ENCODE results near the gene CTIF.

Gene CTIF

DNA sequence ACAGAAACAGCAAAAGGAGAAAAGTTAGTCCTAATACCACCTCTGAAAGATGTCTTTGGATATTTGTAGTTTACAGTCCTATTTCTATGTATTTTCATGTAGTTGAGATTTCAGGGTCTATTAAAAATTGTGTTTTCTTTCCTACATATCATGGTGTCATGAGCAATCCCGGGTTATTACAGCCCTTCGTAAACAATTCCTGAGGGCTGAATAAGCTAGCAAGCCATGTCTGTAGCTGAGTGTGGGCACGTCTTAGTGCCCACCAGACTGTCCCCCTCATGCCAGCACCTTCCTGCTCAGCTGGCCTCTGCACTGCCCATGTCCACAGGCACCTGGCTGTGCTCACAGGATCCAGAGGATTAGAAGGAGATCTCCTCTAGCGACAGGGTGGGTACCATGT, 60.6 kb downstream of the CTIF start:
- in situ Hi-C loops (cut with MboI; ENCODE audit: low sequenced_read_pairs), result no loop called here

DNA sequence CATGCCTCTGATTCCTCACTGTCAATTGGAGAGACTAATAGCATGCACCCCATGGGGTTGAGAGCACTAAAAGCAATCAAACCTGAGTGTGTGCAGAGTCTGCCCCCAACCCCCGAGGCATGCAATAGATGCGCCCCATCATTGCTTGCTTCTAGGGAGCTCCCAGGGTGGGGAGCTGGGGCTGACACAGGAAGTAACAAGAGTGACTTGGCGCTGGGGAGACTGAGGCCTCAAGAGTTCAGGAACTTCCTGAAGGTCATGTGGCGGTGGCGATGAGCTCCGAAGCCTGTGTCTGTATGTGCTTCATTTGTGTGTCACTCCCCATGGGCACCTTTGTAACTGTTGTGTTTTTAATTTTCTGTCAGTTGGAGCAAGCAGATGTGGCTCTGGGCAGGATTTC, 61.2 kb downstream of the CTIF start:
- in situ Hi-C loops (cut with MboI; ENCODE audit: low sequenced_read_pairs), result no loop called here

- in situ Hi-C loops (cut with MboI; ENCODE audit: low sequenced_read_pairs), result no loop called here
Measured at GRCh38 chr18:48600456-48601090, 61.7 kb downstream of the CTIF start.

GRCh38 chr18:48601343-48601742, 62.5 kb downstream of the CTIF start:
- in situ Hi-C loops (cut with MboI; ENCODE audit: low sequenced_read_pairs), result no loop called here

DNA sequence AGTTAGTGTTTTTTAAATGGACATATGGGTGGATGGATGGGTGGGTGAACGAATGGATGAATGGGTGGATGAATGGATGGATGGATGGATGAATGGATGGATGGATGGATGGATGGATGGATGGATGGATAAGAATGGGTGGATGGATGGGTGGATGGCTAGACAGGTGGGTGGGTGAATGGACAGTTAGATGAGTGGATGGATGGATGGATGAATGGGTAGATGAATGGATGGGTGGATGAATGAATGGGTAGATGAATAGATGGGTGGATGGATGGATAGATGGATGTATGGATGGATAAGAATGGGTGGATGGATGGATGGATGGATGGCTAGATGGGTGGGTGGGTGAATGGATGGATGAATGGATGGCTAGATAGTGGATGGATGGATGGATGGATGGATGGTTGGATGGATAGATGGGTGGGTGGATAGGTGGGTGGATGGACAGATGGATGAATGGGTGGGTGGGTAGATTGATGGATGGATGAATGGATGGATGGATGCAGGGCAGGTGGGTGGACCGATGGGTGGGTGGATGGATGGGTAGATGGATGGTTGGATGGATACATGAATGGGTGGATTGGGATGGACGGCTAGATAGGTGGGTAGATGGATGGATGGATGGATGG, 64.0 kb downstream of the CTIF start:
- in situ Hi-C loops (cut with MboI; ENCODE audit: low sequenced_read_pairs), result no loop called here

DNA sequence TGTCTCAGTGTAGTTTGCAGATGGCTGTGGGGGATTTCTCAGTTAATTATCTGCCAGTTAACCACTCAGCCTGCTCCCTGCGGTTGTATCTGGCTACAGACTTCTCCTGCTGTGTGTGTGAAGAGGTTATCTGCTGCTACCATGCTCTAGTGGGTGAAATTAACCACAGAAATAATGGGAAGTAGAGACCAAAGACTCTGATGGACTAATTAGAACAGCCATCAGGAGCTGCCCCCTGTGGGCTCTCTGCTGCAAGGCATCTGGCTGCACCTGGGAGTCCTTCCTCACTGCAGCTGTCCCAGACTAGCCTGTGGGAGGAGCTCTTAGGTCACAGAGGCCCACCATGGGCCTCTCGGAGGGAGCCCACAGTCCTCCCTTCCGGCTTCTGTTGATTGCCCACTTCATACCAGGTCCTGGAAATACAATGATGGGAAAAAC, 66.6 kb downstream of the CTIF start:
- in situ Hi-C loops (cut with MboI; ENCODE audit: low sequenced_read_pairs), result no loop called here

DNA sequence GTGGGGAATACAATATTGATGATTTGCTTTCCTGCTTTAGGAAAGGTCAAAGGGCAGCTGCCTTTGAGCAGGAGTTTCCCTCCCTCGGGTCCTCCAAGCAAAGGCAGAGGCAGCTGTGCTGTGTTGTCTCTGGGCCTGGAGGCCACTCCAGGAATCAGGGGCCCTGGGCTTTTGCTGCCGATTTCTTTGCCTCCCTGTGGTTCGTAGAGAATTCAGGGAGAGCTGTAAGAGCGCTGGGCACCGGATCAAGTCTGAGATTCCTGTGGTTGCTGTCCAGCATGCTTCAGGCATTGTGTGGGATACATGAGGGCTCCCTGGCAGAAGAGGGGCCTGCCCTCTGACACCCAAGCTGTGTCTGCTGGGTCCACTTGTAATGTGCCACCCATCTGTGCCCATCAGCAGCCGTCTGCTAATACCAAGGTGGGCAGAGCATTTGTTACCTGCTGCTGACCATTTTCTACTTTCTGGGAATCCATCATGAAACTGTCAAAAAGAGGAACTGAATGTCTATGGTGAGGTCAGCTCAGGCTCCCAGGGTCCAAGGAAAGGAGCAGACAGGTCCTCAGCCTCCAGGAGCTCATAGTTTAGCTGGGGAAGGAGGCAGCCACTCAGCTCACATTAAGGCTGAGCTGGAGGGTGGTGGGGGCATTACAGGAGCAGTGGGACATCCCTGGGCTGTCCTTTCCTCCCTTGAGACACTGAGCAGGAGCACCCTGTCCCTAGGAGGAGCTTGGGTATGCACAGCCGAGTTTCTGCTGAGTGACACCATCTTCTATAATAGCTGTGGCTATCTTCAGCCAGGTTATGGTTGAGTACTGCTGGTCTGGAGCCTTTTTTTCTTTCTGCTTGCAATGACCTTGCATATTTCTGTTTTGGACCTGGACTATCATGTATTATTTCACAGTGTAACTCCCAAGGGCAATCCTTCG, 68.5 kb downstream of the CTIF start:
- in situ Hi-C loops (cut with MboI; ENCODE audit: low sequenced_read_pairs), result no loop called here

DNA sequence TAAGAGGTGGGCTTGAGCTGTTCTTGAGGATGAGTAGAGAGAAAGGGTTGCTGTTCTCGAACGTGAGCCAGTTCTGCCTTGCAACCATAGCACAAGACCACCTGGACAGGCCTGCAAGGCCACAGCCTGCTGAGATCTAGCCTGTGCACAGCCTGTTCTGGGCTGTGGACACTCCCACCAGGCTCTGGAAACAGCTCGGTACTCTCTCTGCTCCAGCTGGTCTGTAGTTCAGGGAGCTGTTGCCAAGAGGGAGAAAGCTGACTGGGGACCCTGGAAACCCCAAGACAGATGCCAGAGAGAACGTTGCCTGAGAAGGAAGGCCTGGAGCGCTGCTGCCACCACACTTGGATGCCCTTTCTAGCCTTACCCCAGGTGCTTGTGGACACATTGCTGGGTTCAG, 69.8 kb downstream of the CTIF start:
- in situ Hi-C loops (cut with MboI; ENCODE audit: low sequenced_read_pairs), result no loop called here

DNA sequence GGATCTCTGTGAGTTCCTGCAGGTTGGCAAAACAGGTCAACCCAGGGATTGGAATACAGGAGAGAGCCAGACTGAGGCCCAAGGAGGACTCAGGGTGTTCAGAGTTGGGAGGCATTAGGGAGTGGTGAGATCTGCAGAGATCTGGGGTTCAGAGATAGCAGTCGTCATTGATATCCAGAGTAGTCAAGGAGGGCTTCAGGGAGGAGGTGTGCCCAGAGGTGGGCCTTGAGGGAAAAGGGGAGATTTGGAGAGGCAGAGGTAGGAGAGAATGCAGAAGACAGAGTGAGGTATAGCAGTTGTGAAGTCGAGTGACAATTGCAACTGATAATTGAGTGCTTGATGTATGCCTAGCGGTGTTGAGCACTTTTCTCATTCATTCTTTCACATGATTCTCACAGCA, 70.3 kb downstream of the CTIF start:
- in situ Hi-C loops (cut with MboI; ENCODE audit: low sequenced_read_pairs), result no loop called here

GRCh38 chr18:48609820-48610815, 71.3 kb downstream of the CTIF start:
- in situ Hi-C loops (cut with MboI; ENCODE audit: low sequenced_read_pairs), result no loop called here

GRCh38 chr18:48611203-48611602, 72.4 kb downstream of the CTIF start:
- in situ Hi-C loops (cut with MboI; ENCODE audit: low sequenced_read_pairs), result no loop called here

DNA sequence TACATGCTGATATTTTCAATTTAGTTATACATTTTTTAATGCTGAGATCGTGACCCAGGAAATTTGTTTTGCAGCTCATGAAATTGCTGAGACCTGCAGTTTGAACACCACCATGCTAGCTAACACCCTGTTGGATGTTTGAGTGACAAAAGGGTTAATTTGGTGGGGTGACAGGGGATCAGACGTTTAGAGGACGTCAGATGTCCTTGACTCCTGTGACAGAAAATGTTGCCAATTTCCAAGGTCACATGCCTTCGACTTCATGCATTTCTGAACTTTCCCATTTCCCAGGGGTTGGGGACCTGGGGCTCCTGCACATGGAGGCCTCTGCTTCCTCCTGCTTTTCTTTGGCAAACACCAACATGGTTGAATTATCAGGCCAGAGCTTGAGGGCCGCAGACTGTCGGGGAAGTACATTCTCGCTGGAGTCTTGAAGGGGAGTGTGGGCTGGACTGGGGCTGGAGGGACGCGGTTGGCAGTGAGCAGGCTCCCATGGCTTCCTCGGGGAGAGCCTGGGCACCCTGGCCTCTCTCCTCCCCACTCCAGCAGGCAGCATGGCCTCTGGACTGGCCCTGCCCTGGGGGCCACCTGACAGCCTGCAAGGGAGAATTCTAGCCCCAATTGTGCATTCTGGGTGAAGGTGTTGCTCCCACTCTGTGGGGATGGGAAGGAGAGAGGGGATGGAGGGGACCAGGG, 73.1 kb downstream of the CTIF start:
- in situ Hi-C loops (cut with MboI; ENCODE audit: low sequenced_read_pairs), result no loop called here

DNA sequence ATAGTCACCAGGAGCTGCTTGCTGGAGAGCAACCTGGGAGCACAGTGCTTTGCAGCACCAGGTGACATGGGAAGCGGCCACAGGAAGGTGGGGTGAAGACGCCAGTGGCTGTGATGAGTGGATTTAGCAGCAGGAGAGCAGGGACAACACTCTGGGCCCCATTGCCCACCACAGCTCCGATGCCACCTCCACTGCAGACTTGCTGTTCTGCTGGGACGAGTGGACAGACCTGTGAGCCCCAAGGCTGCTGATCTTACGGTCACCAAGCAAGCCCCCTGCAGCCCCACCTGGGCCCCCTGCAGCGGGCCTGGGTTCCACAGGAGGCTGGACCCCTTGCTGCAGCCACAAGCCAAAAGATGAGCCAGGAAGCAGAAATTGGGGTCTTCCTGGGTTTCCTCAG, 73.7 kb downstream of the CTIF start:
- in situ Hi-C loops (cut with MboI; ENCODE audit: low sequenced_read_pairs), result no loop called here

- in situ Hi-C loops (cut with MboI; ENCODE audit: low sequenced_read_pairs), result no loop called here
Measured at GRCh38 chr18:48612917-48613316, 74.1 kb downstream of the CTIF start.

DNA sequence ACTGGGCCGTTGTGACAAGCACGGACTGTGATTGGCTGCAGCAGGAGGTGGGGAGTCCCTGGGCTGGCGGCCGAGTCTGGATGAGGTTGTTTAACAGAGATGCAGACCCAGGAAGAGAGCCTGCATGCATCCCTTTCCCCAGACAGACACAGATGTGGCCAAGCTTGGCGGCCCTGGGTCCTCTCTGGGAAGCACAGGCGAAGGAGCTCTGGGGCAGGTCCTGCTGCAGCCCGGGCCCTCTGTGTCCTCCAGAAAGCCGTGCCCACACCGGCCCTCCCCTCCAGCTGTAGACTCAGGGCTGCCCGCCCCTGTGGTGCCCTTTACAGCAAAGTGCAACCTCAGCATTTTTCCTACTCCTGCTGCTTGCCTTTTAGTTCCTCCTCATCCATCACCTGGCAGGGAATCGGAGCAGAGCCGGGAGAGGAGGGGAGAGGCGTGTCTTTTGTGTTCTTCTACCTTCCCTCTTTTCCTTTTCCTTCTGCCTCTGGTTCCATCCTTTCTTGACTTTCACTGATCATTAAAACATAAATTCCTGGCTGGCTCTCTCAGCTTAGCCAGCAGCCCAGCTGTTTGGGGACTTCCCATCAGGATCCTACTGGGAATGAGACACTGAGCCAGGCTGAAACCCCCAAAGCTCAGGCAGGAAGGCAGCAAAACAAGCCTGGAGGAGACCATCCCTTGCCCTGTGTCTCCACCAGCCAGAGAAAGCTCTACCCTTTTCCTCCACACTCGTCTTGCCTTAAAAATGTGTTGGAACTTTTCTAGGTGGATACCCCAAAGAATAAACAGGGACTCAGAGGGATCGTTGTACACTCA, 75.0 kb downstream of the CTIF start:
- in situ Hi-C loops (cut with MboI; ENCODE audit: low sequenced_read_pairs), result no loop called here

DNA sequence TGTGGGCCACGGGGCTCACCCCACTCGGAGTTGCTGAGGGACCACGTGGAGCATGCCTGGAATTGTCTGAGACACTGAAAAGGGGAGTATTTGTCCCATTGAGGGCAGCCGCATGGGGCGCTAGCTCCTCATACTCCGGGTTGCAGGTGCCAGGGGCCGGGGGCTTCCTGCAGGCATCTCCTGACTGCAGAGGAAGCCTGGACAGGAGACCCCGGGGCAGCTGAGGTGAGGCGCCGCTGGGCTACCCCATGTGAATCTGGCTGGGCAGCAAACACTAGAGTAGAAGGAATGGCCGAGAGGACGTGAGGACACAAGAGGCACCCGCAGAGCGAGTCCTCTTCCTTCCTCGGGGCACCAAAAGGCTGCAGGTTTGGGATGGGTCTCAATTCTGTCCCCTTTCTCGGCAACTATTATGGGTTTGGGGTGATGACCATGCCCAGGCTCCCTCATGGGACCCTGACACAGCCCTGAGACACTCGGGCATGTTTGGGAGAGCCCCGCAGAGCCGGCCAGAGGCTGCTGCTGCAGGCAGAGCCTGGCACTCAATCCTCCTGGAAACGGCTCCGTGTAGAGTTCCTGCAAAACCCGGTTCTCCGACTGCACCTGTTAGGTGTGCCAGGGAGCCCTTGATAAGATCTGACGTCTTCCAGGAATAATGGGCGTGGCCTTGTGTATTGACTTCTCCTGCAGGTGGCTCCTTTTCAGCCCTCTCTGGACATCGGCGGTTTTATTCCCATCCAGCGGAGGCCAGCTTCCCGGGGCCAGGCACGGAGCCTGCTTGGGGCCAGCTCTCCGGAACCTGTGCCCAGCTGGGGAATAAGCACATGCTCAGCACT, 77.0 kb downstream of the CTIF start:
- in situ Hi-C loops (cut with MboI; ENCODE audit: low sequenced_read_pairs), result no loop called here

GRCh38 chr18:48616484-48617255, 77.8 kb downstream of the CTIF start:
- in situ Hi-C loops (cut with MboI; ENCODE audit: low sequenced_read_pairs), result no loop called here
